Measurements from ENCODE around the gene FNBP1L. TPM values are rescaled to one million over a fixed set of nuclear protein-coding genes. Genes with fewer than 3 reads are reported as not detected.
"Not testable (repeated sequence)": the region's sequence is repeated elsewhere in the genome, so short reads cannot be mapped to it uniquely, and the experiment has no call there.

Gene FNBP1L
- total and polyA plus RNA-seq, 2 experiments from 2014 or later, result 19.1 to 22.4 TPM

- Histone ChIP-seq H4K20me1 (ENCODE audit: insufficient read depth) (no peaks in the 10 kb centered on the region), H3K27ac (no peak overlapping the region), H3K4me3 (no peak overlapping the region), H3K9me2 (ENCODE audit: insufficient read depth) (no peaks in the 10 kb centered on the region), H3K36me3 (ENCODE audit: low read depth) (peaks cover 4% of the 10 kb centered on the region; the same call in 1 of the 2 replicates), H3K79me2 (ENCODE audit: insufficient read depth) (peaks cover 94% of the 10 kb centered on the region), H2AFZ (no peak overlapping the region), H3K4me1 (ENCODE audit: insufficient read depth) (no peaks in the 10 kb centered on the region), H3K27me3 (replicated peaks; ENCODE audit: insufficient read depth) (no peaks in the 10 kb centered on the region), H3K9ac (no peak overlapping the region), H3K9me3 (ENCODE audit: low read depth) (no peaks in the 10 kb centered on the region), H3K4me2 (ENCODE audit: unreplicated experiment) (no peak overlapping the region), H3F3A (ENCODE audit: insufficient read depth) (no peaks in the 10 kb centered on the region)
- in situ Hi-C loops (cut with MboI), result no loop called here
- TF ChIP-seq EZH2 (IDR thresholded peaks at IDR 0.05; ENCODE audit: insufficient read depth, poor library complexity, severe bottlenecking), result no peak
- TF ChIP-seq EZH2phosphoT487 (IDR thresholded peaks at IDR 0.05; ENCODE audit: insufficient read depth, low read depth), result no peak
- DNase-seq, result no peak
- 92 to 97% methylated on average over 3 of the region's 3 CpGs for WGBS, 2 experiments (ENCODE audit: low coverage in 1 of 2, low lambda C conversion rate in 2 of 2, missing lambda C conversion rate in 2 of 2)
These were observed 11.2 kb downstream of the FNBP1L start for GRCh38 chr1:93459126-93459525.

- no peaks in the 10 kb centered on the region for H3K9me2 ChIP-seq (ENCODE audit: insufficient read depth)
- WGBS, 2 experiments (ENCODE audit: low coverage in 1 of 2, low lambda C conversion rate in 2 of 2, missing lambda C conversion rate in 2 of 2), result 87 to 88% methylated on average over 5 of the region's 5 CpGs
- in situ Hi-C loops (cut with MboI), result no loop called here
- H4K20me1 ChIP-seq (ENCODE audit: insufficient read depth), result no peaks in the 10 kb centered on the region
- TF ChIP-seq EZH2phosphoT487 (IDR thresholded peaks at IDR 0.05; ENCODE audit: insufficient read depth, low read depth) (no peak), EZH2 (IDR thresholded peaks at IDR 0.05; ENCODE audit: insufficient read depth, poor library complexity, severe bottlenecking) (no peak)
- no peak overlapping the region for H3K27ac ChIP-seq
- H3K79me2 ChIP-seq (ENCODE audit: insufficient read depth), result peaks cover 94% of the 10 kb centered on the region
- no peaks in the 10 kb centered on the region for H3K9me3 ChIP-seq (ENCODE audit: low read depth)
- H3K36me3 ChIP-seq (ENCODE audit: low read depth), result peaks cover 4% of the 10 kb centered on the region; the same call in 1 of the 2 replicates
- no peak overlapping the region for H3K4me2 ChIP-seq (ENCODE audit: unreplicated experiment)
- H2AFZ ChIP-seq, result no peak overlapping the region
- no peak overlapping the region for H3K4me3 ChIP-seq
- no peaks in the 10 kb centered on the region for H3K4me1 ChIP-seq (ENCODE audit: insufficient read depth)
- DNase-seq, result no peak
- no peaks in the 10 kb centered on the region for H3K27me3 ChIP-seq (replicated peaks; ENCODE audit: insufficient read depth)
- no peak overlapping the region for H3K9ac ChIP-seq
- H3F3A ChIP-seq (ENCODE audit: insufficient read depth), result no peaks in the 10 kb centered on the region
These were observed 13.3 kb downstream of the FNBP1L start for GRCh38 chr1:93461236-93461635.

GRCh38 chr1:93463960-93464359 lies 16.0 kb downstream of the FNBP1L start:
- TF ChIP-seq EZH2 (IDR thresholded peaks at IDR 0.05; ENCODE audit: insufficient read depth, poor library complexity, severe bottlenecking) (no peak), EZH2phosphoT487 (IDR thresholded peaks at IDR 0.05; ENCODE audit: insufficient read depth, low read depth) (no peak)
- in situ Hi-C loops (cut with MboI), result no loop called here
- no peak overlapping the region for H2AFZ ChIP-seq
- no peak overlapping the region for H3K4me3 ChIP-seq
- H3K9me2 ChIP-seq (ENCODE audit: insufficient read depth), result no peaks in the 10 kb centered on the region
- no peaks in the 10 kb centered on the region for H3K9me3 ChIP-seq (ENCODE audit: low read depth)
- DNase-seq, result no peak
- H3K4me2 ChIP-seq (ENCODE audit: unreplicated experiment), result no peak overlapping the region
- no peak overlapping the region for H3K27ac ChIP-seq
- H3K4me1 ChIP-seq (ENCODE audit: insufficient read depth), result no peaks in the 10 kb centered on the region
- no peak overlapping the region for H3K9ac ChIP-seq
- no peaks in the 10 kb centered on the region for H4K20me1 ChIP-seq (ENCODE audit: insufficient read depth)
- no peaks in the 10 kb centered on the region for H3K36me3 ChIP-seq (ENCODE audit: low read depth)
- H3F3A ChIP-seq (ENCODE audit: insufficient read depth), result no peaks in the 10 kb centered on the region
- WGBS, 2 experiments (ENCODE audit: low coverage in 1 of 2, low lambda C conversion rate in 2 of 2, missing lambda C conversion rate in 2 of 2), result 96 to 100% methylated on average over 1 of the region's 1 CpG
- peaks cover 91% of the 10 kb centered on the region for H3K79me2 ChIP-seq (ENCODE audit: insufficient read depth)
- H3K27me3 ChIP-seq (replicated peaks; ENCODE audit: insufficient read depth), result no peaks in the 10 kb centered on the region

GRCh38 chr1:93465371-93466082 lies 17.6 kb downstream of the FNBP1L start:
- peaks cover 90% of the 10 kb centered on the region for H3K79me2 ChIP-seq (ENCODE audit: insufficient read depth)

More at GRCh38 chr1:93465371-93466082, 17.6 kb downstream of the FNBP1L start:
- H2AFZ ChIP-seq; H3K4me1 ChIP-seq (ENCODE audit: insufficient read depth); H3K27ac ChIP-seq; H3K27me3 ChIP-seq (replicated peaks; ENCODE audit: insufficient read depth); H3K36me3 ChIP-seq (ENCODE audit: low read depth); DNase-seq; H3K4me2 ChIP-seq (ENCODE audit: unreplicated experiment); in situ Hi-C loops (cut with MboI); H3K9ac ChIP-seq; H3K9me2 ChIP-seq (ENCODE audit: insufficient read depth); H3F3A ChIP-seq (ENCODE audit: insufficient read depth); H4K20me1 ChIP-seq (ENCODE audit: insufficient read depth); H3K9me3 ChIP-seq (ENCODE audit: low read depth); H3K4me3 ChIP-seq: not testable (repeated sequence)
- WGBS, 2 experiments (ENCODE audit: low coverage in 1 of 2, low lambda C conversion rate in 2 of 2, missing lambda C conversion rate in 2 of 2), result 82 to 97% methylated on average over 4 to 6 of the region's 6 CpGs

All from GM23248 (cell line).